NCI-H345 treated with DMSO at 0.1 percent for 48 hours (cell line): ENCODE results near the gene SYNDIG1.

Experiments used
- DNase-seq: peaks from one replicate; lab custom pipeline; 2025; ENCODE audit not compliant: unreplicated experiment; lab: John Stamatoyannopoulos, UW

Gene SYNDIG1

DNA sequence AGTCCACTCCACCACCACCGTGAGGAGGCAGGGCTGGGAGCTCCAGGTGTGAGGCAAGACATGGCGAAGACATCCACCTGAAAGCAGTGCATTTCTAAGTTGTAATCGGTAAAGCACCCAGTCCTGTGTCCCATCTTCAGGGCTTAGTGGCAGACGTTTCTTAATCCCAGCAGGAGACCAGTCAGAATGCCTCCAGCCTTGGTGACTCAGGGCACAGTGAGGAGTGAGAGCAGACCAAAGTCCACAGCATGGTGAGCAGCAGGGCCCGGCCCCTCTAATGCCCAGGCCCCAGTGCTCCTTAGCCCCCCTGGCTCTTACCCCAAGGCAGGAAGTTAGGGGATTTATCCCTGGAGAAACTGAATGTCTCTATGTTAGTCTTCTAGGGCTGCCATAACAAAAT, 183.9 kb downstream of the SYNDIG1 start:
- no peak for DNase-seq

- no peak for DNase-seq
Observed at GRCh38 chr20:24654425-24654824, 185.0 kb downstream of the SYNDIG1 start.

DNA sequence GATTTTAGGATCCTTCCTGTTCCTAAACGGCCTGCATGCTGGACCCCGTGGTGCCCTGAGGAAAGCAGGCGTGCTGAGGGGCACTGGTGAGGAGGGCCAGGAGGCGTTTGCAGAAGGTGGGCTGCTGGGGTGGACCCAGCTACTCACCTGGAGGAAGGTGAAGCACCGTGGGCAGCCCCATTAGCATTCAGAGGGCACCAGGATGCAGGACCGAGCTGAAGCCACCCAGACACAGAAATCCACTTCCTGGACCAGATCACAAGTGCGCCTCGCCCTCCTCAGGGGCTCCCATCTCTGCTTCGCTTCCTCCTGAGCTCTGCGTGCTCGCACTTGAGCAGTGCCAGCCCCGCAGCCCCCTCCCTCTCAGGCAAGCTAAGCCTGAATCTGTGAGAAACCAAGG, 187.0 kb downstream of the SYNDIG1 start:
- DNase-seq: no peak

GRCh38 chr20:24657196-24657595, 187.8 kb downstream of the SYNDIG1 start:
- no peak for DNase-seq

GRCh38 chr20:24657878-24658620, 188.6 kb downstream of the SYNDIG1 start:
- no peak for DNase-seq

DNA sequence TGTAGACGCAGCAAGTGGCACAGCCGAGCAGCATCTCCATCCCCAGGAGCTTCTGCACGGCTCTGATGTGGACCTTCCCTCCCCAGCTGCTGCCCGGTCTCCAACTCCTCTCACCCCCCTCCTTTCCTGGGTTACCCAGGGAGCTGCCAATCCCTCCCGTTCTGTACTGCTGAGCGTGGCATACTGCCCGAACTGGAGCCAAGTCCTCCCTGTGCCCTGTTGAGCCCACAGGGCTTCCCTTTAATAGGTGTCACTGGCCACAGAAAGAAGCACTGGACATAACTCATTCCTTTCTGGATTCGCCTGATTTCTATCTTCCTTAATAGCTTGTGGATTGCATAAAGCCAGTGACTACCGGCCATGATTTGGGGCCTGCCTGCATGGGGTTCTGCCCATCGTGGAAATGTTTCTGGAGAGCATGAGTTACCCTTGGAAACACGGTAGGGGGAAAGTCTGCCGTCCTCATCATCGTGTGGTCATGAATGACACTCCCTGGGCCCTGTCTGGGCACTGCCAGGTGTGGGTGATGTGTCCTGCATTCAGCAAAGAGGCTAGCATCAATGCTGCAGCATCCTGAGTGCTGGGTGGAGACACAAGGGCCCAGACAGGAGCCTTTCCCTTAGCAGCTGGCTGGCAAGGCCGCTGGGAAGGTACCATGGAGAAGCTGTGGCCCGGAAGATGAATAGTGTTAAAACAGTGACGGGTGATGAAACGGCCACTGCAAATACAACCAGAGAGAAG, 189.7 kb downstream of the SYNDIG1 start:
- DNase-seq: no peak

GRCh38 chr20:24659835-24660234, 190.4 kb downstream of the SYNDIG1 start:
- no peak for DNase-seq

DNA sequence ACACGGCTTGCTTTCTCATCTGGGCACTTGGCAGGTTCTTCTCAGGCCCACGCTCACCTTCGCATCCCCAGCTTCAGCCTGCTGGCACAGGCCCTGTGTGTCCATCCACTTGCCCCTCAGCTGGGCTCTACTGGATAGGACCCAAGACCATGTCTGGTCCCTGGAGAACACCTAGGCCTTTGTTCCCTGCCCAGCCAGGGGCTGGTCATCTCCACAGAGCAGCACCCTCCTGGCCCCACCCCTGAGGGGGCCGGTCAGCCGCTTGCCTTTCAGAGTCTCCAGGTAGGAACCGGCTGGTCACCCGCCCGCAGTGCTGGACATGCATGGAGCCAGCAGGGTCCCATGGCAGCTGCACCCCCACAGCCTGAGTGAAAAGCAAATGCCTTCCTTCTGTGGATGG, 191.2 kb downstream of the SYNDIG1 start:
- no peak for DNase-seq

DNA sequence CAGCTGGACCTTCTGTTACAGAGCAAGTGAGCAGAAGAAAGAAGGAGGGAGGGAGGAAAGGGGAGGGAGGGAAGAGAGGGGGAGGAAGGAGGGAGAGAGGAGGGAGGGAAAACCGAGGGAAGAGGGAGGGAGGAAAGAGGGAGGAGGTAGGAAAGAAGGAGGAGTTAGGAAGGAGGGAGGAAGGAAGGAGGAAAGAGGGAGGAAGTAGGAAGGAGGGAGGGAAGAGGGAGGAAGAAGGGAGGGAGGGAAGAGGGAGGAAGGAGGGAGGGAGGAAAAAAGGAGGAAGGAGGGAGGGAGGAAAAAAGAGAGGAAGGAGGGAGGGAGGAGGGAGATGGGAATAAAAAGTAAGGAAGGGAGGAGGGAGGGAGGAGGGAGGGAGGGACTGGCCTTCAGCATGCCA, 191.8 kb downstream of the SYNDIG1 start:
- DNase-seq: no peak

DNA sequence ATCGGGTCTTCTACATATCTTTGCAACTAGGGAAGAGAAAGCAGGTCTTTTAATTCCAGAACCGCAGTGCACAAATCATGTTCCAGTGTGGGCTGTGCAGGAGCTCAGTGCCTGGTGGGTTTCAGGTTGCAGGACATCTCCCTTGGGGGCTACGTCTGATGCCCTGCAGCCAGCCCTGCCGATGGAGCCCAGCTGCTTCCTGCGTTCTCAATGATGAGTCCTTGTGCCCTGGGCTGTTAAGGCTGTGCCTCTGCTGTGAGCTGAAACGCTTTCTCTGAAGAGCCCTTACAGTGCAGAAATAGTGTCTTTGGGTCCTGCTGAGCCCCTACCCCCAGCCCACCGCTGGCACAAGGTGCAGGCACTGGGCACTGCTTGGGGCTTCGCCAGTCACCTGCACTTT, 192.9 kb downstream of the SYNDIG1 start:
- no peak for DNase-seq

DNA sequence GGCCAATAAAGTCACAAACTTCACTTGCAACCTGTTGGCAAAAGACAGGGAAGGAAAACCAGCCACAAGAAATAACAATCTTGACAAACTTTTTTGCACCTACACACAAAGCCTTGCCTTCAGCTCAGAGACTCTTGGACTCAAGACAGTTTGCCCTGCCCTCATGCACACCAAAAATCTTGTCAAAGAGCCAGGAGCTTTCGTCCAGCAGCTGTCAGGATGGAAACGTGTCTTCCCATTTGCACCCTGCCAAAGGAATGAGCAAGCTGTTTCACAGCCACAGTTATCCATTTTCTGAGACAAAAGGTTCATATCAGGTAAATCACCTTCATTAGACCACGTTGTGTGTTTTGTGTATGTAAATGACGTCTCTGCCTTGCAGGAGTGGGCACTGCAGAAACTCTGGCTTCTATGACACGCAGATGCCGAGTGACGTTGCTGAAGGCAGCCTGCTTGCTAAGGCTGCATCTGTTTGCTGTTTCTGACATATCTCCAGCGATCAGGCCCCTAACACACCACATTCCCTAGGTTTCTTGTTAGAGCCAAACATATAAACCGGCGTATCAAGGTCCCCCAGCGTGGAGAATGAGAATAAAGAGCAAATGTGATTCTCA, 193.4 kb downstream of the SYNDIG1 start:
- no peak for DNase-seq

GRCh38 chr20:24663496-24663895, 194.1 kb downstream of the SYNDIG1 start:
- no peak for DNase-seq

- no peak for DNase-seq
Observed at GRCh38 chr20:24664266-24664986, 195.0 kb downstream of the SYNDIG1 start.

GRCh38 chr20:24665196-24665595, 195.8 kb downstream of the SYNDIG1 start:
- no peak for DNase-seq

- no peak for DNase-seq
Observed at GRCh38 chr20:24665741-24666191, 196.3 kb downstream of the SYNDIG1 start.

DNA sequence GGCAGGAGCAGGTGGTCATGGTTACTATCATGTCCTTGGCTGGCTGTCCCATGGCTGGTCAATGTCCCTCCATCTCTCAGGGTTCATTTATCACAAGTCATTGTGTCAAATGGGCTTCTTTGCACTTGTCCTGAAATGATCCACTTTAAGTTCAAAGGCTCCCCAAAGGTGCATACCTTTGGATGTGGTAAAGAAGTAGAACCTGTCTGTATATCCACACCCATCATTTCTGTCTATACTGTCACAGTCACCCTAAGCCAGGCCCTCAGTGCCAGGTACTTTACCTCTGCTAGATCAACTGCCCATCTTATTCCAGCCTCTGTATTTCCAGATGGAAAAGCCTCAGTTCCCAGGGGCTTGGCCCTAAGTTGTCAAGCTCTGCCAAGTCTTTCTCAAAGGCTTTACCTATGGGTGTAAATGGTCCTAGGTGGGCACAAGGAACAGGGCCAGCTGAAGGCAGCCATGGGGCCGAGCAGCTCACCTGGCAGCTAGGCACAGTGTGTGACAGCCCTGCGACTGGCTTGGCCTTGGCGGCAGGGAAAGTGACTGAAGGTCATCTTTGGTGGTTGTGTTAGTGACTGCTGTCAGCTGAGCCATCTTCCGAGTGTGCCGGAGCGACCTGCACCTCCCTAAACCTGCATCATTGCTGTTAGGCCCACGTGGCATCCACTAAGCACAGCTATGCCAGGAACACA, 198.4 kb downstream of the SYNDIG1 start:
- DNase-seq: no peak

- no peak for DNase-seq
Observed at GRCh38 chr20:24668384-24668702, 198.9 kb downstream of the SYNDIG1 start.

DNA sequence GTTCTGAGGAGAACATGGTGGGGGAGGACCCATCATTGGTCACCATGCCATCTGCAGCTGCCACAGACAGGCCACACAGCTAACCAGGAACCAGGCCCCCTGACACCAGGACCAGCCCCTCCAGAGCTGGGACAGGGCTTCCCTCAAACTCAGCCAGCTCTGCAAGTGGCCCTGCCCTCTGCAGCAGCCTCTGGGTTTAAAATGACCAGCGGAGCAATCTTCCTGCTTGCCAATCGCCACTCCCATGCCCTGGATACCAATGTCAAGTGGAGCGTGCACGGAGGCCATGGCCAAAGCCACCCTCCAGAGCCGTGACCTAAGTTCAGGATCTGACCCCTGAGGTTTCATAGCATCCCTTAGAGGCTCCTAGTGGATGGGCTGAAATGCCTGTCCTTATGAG, 199.4 kb downstream of the SYNDIG1 start:
- no peak for DNase-seq

DNA sequence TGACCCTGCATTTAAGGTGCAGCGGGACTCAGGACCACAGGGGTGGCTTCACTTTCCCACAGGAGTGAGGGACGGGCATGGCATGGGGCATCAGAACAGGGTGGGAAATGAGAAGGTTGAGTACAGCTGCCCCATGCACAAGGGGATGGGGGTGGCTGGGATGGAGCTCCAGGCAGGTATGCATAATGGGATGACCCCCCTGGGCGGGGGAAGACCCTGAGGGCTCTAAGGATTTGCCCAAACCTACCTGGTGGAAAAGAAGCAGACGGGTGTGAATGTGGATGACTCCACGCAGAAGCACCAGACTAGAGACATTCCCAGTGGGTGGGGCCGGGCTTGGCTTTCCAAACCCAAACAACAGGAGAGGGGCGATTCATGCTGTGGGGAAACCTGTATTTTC, 200.3 kb downstream of the SYNDIG1 start:
- no peak for DNase-seq

- no peak for DNase-seq
Observed at GRCh38 chr20:24670341-24670872, 201.0 kb downstream of the SYNDIG1 start.

GRCh38 chr20:24670981-24671380, 201.6 kb downstream of the SYNDIG1 start:
- no peak for DNase-seq
